HepG2 (cell line): ENCODE measurements around the gene TM4SF4. TPM values are rescaled to one million over a fixed set of nuclear protein-coding genes. Genes with fewer than 3 reads are reported as not detected.

Experiments
- ATAC-seq: fragments of 200-7000 bp; cut with Tn5 transposase; 3 replicates; pipeline ENCODE4 v1.9.1; 2020; ENCODE audit warnings: mild to moderate bottlenecking, moderate library complexity
- BruUV-seq: library from RNA; stranded (reverse); fragments of 400-500 nt; replicated peaks from 2 replicates; lab custom pipeline; 2021; lab: Mats Ljungman, UMichigan
- CTCF ChIA-PET: fragments of 300-600 bp; formaldehyde crosslinking; extraction: SDS; loops from one replicate; lab custom pipeline; 2021; ENCODE audit warnings: low total read pairs, inconsistent platforms, low intra/inter-chr PET ratio; lab: Yijun Ruan, JAX
- POLR2A ChIA-PET: fragments of 350-600 bp; sonication (Branson Sonifier 250); formaldehyde crosslinking; loops from one replicate; lab custom pipeline; 2020; ENCODE audit warnings: antibody characterized with exemption, inconsistent platforms; lab: Yijun Ruan, JAX
- DNase-seq: peaks from one replicate; pipeline ENCODE4 v3.0.0-alpha.2; 2015; ENCODE audit warnings: low spot score
- FAIRE-seq: peaks from 3 replicates; lab custom pipeline; 2011; peaks lifted over from hg19 to GRCh38; lab: Jason Lieb, UNC
- H2AFZ ChIP-seq: one replicate; pipeline ENCODE4 v1.6.1; 2011; ENCODE audit warnings: low read length, inconsistent platforms
- H3K27ac ChIP-seq: fragments of 300-600 bp; 3 replicates; pipeline ENCODE4 v1.8.0; 2011; ENCODE audit warnings: mixed run types, mild to moderate bottlenecking, mixed read lengths, low read length, inconsistent platforms; ENCODE audit not compliant: insufficient read depth; ENCODE audit errors: extremely low read length
- H3K27me3 ChIP-seq, 2 experiments: fragments of 200-600 bp in 1 of 2; 2 replicates in 1 of 2; 3 replicates in 1 of 2; pipeline versions ENCODE4 v1.6.0 to v1.8.0; 2011; ENCODE audit warnings: low read length in 2 of 2, mild to moderate bottlenecking in 2 of 2, moderate library complexity in 2 of 2, inconsistent platforms in 1 of 2; ENCODE audit not compliant: insufficient read depth in 2 of 2, control insufficient read depth in 1 of 2
- H3K36me3 ChIP-seq, 2 experiments: fragments of 200-600 bp in 1 of 2; replicated peaks in 1 of 2; 2 replicates in 1 of 2; 3 replicates in 1 of 2; pipeline versions ENCODE4 v1.5.1 to v1.8.0; 2011; ENCODE audit warnings: low read length in 2 of 2, inconsistent platforms in 1 of 2; ENCODE audit not compliant: insufficient read depth in 2 of 2, control insufficient read depth in 1 of 2
- H3K4me1 ChIP-seq: 2 replicates; pipeline ENCODE4 v1.5.1; 2012; ENCODE audit warnings: low read length, inconsistent platforms; ENCODE audit not compliant: insufficient read depth
- H3K4me2 ChIP-seq: 2 replicates; pipeline ENCODE4 v1.6.0; 2011; ENCODE audit warnings: low read depth, low read length, inconsistent platforms
- H3K4me3 ChIP-seq, 3 experiments: fragments of 200-600 bp in 1 of 3; sonication (generic), shearing (Covaris generic) in 1 of 3; replicated peaks in 1 of 3; 2 replicates each; pipeline ENCODE4 v1.5.1; 2011 to 2016; ENCODE audit warnings: low read length in 3 of 3, inconsistent platforms in 2 of 3, low read depth in 2 of 3, mild to moderate bottlenecking in 2 of 3, control low read depth in 1 of 3, mixed read lengths in 1 of 3; ENCODE audit not compliant: insufficient read depth in 1 of 3
- H3K79me2 ChIP-seq: one replicate; pipeline ENCODE4 v1.6.1; 2011; ENCODE audit warnings: low read length, inconsistent platforms; ENCODE audit not compliant: insufficient read depth
- H3K9ac ChIP-seq: 2 replicates; pipeline ENCODE4 v1.6.0; 2011; ENCODE audit warnings: mild to moderate bottlenecking, low read depth, low read length, inconsistent platforms; ENCODE audit not compliant: insufficient read depth
- H3K9me3 ChIP-seq: 2 replicates; pipeline ENCODE4 v1.5.1; 2012; ENCODE audit warnings: mild to moderate bottlenecking, low read length
- H4K20me1 ChIP-seq: 2 replicates; pipeline ENCODE4 v1.6.0; 2011; ENCODE audit warnings: inconsistent platforms, mild to moderate bottlenecking, low read length, moderate library complexity; ENCODE audit not compliant: insufficient read depth
- ATF7 ChIP-seq, 2 experiments: fragments of 450-650 bp in 1 of 2; sonication (generic) in 1 of 2; formaldehyde crosslinking in 1 of 2; IDR thresholded peaks; 2 replicates each; pipeline versions ENCODE4 v1.4.0 to v1.6.1; 2016 to 2020; ENCODE audit warnings: antibody characterized with exemption in 1 of 2, mild to moderate bottlenecking in 1 of 2, missing genetic modification reagents in 1 of 2
- CBX5 ChIP-seq: sonication (generic); formaldehyde crosslinking; IDR thresholded peaks from 2 replicates; pipeline ENCODE4 v1.4.0; 2020; ENCODE audit warnings: missing genetic modification reagents, borderline replicate concordance
- MNT ChIP-seq: fragments of 450-650 bp; IDR thresholded peaks from 2 replicates; pipeline ENCODE4 v1.6.1; 2016
- TAF1 ChIP-seq: sonication (generic); formaldehyde crosslinking; IDR thresholded peaks from 2 replicates; pipeline ENCODE4 v1.4.0; 2020; ENCODE audit warnings: missing genetic modification reagents
- TOPORS ChIP-seq: sonication (generic); formaldehyde crosslinking; IDR thresholded peaks from 2 replicates; pipeline ENCODE4 v1.8.0; 2023; ENCODE audit warnings: mild to moderate bottlenecking, missing genetic modification reagents
- WGBS: methylation state at CpG from one replicate; pipeline ENCODE4 v1.1.6; 2017; ENCODE audit warnings: low lambda C conversion rate; 5-methylcytosine and 5-hydroxymethylcytosine counted together
- in situ Hi-C: cut with HindIII; loops from 2 replicates; pipeline ENCODE4 v1.10.0; 2017; ENCODE audit warnings: low pct_unique_long_range_greater_than_20kb; ENCODE audit not compliant: extremely low pct_ligation_motif_present
- intact Hi-C: fragments of 100-400 bp; cut with micrococcal nuclease; formaldehyde crosslinking; loops from one replicate; pipeline ENCODE4 v1.10.0; 2022; ENCODE audit not compliant: unreplicated experiment
- polyA plus RNA-seq, 8 experiments: library from polyadenylated mRNA; depleted of rRNA in 3 of 8; stranded (reverse) in 7 of 8; unstranded in 1 of 8; fragments of >200 nt; fragmentation: Illumina TruSeq in 4 of 8; extraction: Trizol in 4 of 8; gene quantifications; 2 replicates each; pipeline versions ENCODE4 v1.2.1 to v1.2.3, GENCODE V29; 2011 to 2016; ENCODE audit warnings: low read depth in 4 of 8, missing spikeins in 1 of 8, mixed read lengths in 1 of 8; ENCODE audit not compliant: insufficient read depth in 1 of 8
- total RNA-seq, 5 experiments: library from RNA; depleted of rRNA; stranded (reverse); fragments of >200 nt; fragmentation: Illumina TruSeq; extraction: Trizol; gene quantifications; 2 replicates each; pipeline ENCODE4 v1.2.3, GENCODE V29; 2016; ENCODE audit warnings: low read depth in 1 of 5

Gene TM4SF4
- total and polyA plus RNA-seq, 2 of the 13 experiments (the other 11 are each of a cell fraction or from before 2014, with no cell fraction given), result 0.63 to 0.95 TPM

- Histone ChIP-seq H3K27ac (no peak overlapping the region), H3K79me2 (no peaks in the 10 kb centered on the region), H3K4me1 (peaks cover 25% of the 10 kb centered on the region), H3K4me2 (no peak overlapping the region), H3K9me3 (peaks cover 21% of the 10 kb centered on the region), H3K9ac (no peak overlapping the region), H3K27me3 (no peaks in the 10 kb centered on the region), H4K20me1 (no peaks in the 10 kb centered on the region), H3K36me3 (no peaks in the 10 kb centered on the region), H3K4me3 (peak overlapping the region in 1 of 3 experiments; percentile 10; a peak in 1 of 6 replicates), H2AFZ (no peak overlapping the region)
- intact Hi-C loops (no loop called here), in situ Hi-C loops (no loop called here)
- WGBS, result 52% methylated on average over 2 of the region's 2 CpGs
- DNase-seq (no peak), ATAC-seq (no peak), FAIRE-seq (no peak)
- CTCF ChIA-PET, result no interaction called here
- BruUV-seq, result no TSS peak
- TF ChIP-seq ATF7 (IDR thresholded peaks at IDR 0.05) (peak; percentile 61), ATF7 (CRISPR knock-in tag; IDR thresholded peaks at IDR 0.05) (no peak), MNT (peak; percentile 94), TAF1 (CRISPR knock-in tag) (no peak)
- POLR2A ChIA-PET, result no interaction called here
These were observed 24.2 kb upstream of the TM4SF4 start for GRCh38 chr3:149450281-149450680.

DNA sequence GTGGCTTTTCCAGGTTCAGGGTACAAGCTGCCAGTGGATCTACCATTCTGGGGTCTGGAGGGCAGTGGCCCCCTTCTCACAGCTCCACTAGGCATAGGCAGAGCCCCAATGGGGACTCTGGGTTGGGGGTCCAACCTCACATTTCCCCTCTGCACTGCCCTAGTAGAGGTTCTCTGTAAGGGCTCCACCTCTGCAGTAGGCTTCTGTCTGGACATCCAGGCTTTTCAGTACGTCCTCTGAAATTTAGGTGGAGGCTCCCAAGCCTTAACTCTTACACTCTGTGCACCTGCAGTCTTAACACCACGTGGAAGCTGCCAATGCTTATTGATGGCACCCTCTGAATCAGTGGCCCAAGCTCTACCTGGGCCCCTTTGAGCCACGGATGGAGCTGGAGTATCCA is 22.5 kb upstream of the TM4SF4 start:
- H3K79me2 ChIP-seq, result no peaks in the 10 kb centered on the region
- H3K4me3 ChIP-seq, result no peak overlapping the region
- ATAC-seq (no peak), DNase-seq (no peak), FAIRE-seq (no peak)
- ChIA-PET POLR2A (no interaction called here), CTCF (no interaction called here)
- H3K36me3 ChIP-seq, result no peaks in the 10 kb centered on the region
- no peak overlapping the region for H3K4me2 ChIP-seq
- no peak overlapping the region for H3K9ac ChIP-seq
- intact Hi-C loops, result no loop called here
- no peaks in the 10 kb centered on the region for H3K27me3 ChIP-seq
- no peak overlapping the region for H2AFZ ChIP-seq
- no peak overlapping the region for H3K27ac ChIP-seq
- TF ChIP-seq TOPORS (CRISPR knock-in tag), result peak; percentile 71; the same call in 1 of the 2 replicates
- TF ChIP-seq CBX5 (CRISPR knock-in tag), result no peak
- no peaks in the 10 kb centered on the region for H4K20me1 ChIP-seq
- H3K9me3 ChIP-seq, result peaks cover 21% of the 10 kb centered on the region
- no TSS peak for BruUV-seq
- WGBS, result 47% methylated on average over 2 of the region's 3 CpGs
- H3K4me1 ChIP-seq, result peaks cover 25% of the 10 kb centered on the region
- in situ Hi-C loops, result no loop called here
